NCI-H2029 treated with DMSO at 0.1 percent for 48 hours (cell line): ENCODE measurements around the gene ATG7.
"Not testable (repeated sequence)": the region's sequence is repeated elsewhere in the genome, so short reads cannot be mapped to it uniquely, and the experiment has no call there.

Experiments used
- DNase-seq: peaks from one replicate; lab custom pipeline; 2025; lab: John Stamatoyannopoulos, UW

ATG7 gene

DNA sequence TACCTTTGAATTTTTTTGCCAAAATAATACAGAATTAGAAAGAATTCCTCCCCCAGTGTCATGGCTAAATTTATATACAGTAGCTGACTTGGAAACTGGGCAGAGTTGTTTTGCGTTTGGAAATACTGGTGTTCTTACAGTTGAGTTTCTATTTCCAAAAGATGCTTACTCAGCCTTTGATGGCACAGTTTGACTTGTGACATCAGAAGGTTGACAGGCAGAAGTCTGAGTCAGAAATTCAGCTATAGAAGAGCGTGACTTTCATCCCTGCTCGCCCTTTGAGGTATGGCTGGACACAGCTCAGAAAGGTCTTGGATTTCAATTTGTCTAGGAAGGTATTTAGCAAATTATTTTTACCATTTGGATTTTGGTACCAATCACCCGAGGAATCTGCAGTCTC lies 195.7 kb downstream of the ATG7 start:
- no peak for DNase-seq

DNA sequence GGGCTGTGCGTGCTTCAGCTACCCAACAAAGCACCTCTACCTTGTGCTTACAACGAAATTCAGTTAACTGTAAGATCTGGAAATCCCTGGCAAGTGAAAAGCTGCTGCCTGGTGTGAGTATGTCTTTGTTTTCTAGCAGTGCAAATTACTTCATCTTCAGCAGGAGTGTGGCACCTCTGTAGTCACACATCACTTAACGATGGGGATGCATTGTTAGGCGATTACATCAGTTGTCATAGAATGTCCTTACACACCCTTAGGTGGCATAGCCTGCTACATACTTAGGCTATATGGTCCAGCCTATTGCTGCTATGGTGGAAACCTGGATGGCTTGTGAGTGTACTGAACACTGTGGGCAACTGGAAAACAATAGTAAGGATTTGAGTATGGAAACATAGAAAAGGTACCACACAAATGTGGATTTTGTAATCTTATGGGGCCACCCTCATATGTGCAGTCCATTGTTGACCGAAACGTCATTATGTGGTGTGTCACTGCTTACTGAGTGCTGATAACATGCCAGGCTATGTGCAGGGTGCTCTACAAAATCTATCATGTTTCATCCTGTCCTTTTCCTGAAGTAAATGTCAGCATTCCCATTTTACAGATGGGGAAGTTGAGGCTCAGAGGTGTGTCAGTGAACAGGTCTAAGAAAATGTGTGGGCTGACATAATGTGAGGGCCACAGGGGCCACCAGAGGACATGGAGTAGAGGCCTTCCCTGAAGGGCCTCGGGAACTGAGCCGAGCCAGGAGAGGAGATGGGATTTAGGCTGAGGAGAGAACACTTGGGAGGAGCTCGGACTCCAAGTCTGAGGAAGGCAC lies 198.0 kb downstream of the ATG7 start:
- no peak for DNase-seq

DNA sequence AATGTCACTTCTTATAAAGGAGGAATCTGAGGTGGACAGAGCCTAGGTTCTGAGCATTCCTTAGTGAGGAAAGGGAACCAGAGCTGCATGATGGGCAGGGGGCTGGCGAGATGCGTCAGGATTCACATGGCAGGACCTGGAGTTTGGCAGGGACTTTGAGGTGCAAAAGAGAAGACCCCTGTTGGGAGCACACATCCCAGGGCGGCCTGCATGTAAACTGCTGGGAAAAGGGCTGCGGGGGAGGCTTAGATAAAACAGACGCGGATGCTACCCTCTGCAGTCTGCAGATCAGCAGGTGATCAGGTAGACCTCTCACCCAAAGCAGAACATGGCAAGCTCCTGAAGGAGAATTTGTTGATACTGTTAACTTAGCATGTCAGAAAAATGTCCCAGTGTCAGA lies 203.1 kb downstream of the ATG7 start:
- DNase-seq: no peak

DNA sequence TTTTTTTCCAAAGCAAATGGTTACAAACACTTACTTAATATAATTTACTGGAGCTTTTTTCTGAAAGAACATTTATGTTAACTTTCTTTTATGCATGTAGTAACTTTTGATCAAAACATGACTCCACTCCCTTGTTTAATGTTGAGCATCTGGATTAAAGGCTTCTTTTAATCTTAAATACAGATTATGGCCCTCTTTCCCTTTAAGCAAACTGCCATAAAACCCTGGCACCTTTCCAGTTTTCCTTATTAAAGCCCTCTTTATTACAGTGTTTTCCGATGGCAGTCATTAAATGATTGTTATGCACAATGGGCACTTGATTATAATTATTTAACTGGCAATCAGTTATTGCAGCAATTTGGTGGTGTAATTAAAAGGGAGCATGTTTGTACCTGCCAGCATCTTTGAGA lies 204.5 kb downstream of the ATG7 start:
- peak; percentile 8 for DNase-seq

DNA sequence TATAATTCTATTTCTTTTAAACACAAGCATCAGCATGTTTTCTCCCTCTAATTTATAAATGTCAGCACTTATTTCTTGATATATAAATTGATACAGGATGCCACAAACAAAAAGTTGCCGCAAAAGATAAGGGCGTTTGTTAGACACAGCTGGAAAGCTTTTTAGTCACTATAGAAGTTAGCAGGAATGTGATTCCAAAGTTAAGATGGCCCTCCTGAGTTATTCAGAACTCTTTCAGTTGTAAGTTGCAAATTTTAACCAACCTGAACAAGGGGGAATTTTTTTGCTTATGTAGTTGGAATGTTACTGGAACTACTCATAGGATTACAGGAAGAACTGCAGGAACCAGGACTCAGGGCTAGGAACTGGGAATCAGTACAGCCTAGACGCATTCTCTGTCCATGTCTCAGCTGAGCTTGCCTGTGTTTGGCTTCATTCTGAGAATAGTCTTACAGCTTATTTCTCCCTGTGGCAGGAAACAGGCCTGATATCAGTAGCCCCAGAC lies 205.3 kb downstream of the ATG7 start:
- DNase-seq: no peak

DNA sequence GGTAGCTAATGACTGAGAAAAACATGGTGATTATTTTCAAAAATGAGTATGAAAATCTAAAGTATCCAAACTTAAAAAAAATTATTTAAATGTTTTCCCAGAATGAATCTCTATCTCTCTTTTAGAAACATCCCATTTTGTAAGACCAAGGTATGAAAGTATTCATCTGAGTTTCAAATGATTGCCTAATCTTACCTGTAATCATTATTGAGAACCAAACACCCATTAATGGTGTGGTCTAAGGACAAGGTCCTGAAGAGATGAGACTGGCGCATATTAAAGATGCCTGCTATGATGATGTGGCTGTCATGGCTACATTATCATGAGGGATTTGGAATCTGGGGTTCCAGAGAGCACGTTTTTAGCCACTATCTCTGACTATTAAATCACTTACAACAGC lies 206.0 kb downstream of the ATG7 start:
- DNase-seq: no peak

DNA sequence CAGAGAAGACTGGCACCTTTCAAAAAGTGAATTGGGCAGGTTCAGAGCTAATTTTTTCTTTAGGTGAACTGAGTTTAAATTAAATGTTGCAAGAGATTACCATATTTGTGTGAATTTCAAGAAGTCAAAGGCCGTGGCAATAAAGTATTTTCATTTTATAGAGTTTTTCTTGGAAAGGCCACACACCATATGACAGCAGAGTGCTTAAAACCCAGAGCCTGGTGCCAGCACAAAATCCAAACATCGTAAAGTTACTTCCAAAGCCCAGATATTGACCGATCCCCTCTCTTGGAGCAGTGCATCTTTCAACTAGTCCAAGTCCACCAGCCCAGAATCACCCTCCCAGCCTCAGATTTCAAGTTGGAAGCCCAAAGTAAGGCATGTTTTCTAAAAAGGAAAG lies 207.0 kb downstream of the ATG7 start:
- DNase-seq: no peak

DNA sequence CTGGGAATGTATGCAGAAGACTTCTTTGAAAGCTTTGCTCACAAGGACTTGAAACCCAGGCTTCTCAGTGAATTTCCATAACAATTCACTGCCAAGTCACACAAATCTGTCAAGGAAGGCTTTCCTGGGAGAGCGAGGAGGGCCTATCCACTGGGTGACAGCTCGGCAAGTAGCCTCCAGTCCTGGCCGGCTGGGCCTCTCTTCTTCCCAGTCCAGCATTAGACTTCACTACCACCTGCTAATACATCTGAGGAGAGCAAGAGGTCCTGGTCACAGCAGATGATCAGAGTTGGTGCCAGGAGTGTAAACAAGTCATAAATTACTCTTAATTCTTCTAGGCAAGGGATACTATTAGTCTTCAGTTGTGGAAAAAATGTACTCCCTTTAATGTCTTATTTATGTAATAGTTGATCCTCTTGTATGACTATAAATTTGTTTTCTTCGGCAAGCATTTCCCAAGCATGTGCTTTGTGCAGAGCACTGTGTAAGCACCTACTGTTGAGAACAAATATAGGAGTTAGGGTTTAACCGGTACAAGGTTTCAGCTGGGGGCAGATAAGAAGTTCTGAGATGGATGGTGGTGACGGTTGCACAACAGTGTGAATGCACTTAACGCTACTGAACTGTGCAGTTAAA lies 208.6 kb downstream of the ATG7 start:
- DNase-seq: peak; percentile 69

DNA sequence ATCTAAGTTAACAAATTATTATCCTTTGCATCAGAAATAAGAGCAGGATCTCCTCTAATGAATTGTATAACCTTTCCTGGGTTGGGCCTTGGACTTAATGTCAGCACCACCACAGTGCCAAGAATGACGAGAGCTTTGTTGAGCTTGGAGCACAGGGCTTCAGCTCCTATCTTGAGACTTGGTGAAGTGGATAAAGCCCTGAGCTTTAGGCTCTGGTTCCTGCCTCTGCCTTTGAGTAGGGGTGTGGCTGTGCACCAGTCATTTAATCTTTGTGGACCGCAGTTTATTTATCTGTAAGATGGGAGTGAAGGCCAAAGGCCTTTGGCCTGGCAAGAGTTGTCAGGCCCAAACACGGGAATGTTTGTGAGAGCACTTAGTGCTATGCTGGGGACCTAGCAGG lies 209.4 kb downstream of the ATG7 start:
- peak; percentile 10 for DNase-seq

DNA sequence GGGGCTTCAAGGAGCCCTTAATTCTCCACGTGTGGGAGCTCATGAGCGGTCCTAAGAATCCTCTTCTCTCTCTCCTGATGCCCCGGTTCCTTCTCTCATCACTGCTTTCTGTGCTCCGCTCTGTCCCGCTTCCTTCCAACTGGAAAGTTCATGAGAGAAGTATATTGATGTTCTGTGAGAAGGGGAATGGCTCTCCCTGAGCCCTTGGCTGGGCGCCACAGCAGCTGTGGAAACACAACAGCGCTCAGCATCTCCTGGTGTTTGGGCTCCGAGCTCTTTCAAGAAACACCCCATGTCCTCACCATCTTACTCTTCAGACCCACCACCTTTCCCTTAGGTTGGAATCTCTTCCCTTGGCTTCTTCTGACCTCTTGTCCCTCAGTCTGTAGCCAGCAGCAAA lies 209.8 kb downstream of the ATG7 start:
- no peak for DNase-seq

DNA sequence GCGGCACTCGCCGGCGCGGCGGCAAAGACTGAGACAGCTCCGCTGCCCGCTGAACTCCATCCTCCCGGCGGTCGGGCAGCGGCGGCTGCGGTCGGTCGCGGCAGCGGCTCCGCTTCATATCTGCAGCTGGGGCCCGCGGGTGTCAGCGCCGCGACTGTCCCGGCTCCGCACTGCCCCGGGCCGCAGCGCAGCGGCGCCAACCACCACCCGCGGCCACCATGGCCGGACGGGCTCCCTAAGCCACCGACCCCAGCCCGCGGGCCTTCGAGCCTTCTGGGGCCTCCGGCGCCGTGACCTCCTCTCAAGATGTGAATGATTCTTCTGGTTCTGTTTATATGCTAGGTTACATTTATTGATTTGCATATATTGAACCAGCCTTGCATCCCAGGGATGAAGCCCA lies 216.2 kb downstream of the ATG7 start:
- not testable (repeated sequence) for DNase-seq

DNA sequence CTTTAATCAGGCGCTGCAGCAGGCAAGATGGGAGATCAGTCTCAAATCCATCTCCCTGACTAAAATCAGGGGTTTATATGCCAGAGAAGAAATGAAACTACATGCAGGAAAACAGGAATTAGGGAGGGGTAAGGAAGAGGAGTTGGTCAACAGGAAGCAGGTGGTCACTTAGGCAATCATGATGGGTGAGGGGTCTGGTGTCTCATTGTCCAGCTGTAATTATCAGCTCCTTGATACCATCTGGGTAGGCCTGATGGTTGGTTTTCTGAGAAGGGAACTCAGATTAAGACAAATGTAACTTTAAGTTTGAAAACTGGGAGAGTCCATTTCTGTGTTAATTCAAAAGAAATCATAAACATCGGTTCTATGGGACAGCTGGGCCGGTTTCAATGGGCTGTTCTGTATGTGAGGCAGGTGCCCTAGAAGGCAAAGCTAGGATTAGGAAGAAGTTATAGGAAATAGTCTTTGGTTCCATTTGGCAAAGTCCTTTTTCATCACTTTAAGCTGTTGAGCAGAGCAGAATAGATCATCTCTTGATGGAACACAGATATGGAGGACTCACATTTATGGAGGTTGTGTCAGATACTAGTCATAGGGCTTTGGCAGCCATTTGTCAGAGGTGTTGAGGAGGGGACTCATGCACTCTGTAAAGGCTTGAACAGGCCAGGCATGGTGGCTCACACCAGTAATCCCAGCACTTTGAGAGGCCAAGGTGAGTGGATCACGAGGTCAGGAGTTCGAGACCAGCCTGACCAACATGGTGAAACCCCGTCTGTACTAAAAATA lies 222.1 kb downstream of the ATG7 start:
- DNase-seq: no peak

DNA sequence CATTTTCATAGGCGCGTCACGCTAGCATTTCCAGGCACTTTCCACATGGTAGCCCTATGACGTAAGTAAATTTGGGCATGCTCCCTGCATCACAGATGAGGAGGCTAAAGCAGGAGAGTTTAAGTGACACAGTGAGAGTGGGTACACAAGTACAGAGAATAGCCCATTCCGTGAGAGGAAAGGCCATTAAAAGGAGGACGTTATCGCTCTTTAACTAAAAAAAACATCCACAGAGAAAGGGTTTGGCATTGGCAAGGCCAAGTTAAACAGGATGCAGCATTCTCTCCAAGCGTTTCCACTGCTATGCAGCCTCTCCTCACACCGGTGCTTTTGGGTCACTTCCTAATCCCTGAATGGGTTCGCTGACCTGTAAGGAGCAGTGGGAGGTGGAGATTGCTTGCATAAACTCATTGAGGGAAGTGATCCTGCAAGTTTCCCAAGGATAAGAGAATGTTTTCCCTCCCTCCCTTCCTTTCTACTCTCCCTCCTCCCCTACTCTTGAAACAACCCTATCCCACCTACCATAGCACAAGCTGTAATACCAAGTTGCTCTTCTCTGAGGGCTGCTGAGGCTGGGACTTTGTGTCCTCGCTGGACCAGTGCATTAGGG lies 223.9 kb downstream of the ATG7 start:
- DNase-seq: no peak

DNA sequence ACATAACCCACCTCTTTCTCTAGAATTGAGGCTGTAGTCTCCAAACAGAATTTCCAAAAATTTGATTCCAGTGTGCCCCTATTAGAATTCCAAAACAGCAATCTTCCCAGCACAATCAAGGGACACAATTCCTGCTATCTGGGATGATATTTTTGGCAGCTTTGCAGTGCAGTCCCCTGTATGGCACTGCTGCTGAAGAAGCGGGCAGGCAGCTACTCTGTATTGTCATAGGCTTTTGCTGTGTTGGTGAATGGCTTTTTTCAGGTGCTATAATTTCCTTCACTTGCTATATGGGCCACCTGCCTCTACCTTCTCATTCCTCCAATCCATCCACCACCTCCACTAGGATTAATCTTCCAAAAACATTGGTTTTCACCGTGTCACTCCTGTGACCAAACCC lies 226.0 kb downstream of the ATG7 start:
- DNase-seq: no peak

DNA sequence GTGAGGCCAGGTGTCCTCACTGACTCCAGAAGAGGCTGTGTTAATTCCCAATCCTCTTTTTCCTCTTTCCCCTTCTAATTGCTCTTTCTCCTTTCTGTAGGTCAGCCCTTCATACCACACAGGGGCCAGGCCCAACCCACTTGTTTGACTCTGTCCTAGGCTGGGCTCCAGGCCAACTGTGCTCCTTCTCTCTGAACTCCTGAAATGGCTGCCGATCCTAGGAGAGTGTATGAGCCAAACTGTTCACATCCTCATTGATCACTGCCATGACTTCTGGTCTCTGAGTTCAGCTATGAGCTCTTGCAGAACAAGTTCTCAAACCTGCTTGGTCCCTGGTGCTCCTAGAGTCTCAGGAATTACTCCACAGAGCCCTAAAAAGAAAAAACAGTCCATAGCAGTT lies 226.4 kb downstream of the ATG7 start:
- DNase-seq: peak; percentile 96

DNA sequence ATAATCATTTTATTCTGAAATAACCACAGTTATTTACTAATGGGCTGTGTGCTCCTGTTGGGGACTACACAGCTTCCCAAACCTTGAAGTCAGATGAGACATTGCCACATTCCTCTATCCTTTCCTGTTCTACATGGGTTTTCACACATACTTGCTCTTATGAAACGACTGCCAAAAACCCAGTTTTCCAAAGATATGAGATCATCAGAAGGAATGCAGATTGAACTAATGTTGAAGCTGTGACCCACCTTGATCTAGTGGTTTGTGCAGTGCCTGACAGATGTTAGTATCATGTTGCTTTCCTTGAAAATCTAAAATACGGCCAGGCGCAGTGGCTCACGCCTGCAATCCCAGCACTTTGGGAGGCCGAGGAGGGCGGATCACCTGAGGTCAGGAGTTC lies 226.9 kb downstream of the ATG7 start:
- DNase-seq: no peak

DNA sequence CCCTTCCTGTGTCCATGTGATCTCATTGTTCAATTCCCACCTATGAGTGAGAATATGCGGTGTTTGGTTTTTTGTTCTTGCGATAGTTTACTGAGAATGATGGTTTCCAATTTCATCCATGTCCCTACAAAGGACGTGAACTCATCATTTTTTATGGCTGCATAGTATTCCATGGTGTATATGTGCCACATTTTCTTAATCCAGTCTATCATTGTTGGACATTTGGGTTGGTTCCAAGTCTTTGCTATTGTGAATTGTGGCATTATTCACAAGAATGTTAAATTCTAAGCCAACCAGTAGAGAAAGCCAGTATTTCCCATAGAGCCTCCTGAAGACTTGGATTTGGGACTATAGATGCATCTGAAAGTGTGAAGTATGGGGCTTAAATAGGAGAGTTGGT lies 230.2 kb downstream of the ATG7 start:
- DNase-seq: not testable (repeated sequence)

DNA sequence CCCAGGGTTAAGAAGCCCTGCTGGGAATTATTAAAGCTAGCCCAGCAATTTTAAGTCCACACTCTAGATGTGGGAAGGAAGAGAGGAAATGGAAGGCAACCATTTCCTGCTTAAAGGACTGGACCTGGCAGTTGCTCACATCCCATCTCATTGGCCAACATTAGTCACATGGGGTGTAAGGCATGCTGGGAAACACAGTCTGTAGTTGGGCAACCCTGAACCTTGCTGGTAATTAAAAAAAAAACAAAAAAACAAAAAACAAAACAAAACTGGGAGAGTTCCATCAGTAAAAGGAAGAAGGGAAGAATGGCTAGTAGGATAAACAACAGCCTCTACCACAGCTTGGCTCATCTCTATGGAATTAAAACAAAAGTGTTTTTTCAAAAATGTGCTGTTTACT lies 235.5 kb downstream of the ATG7 start:
- no peak for DNase-seq

DNA sequence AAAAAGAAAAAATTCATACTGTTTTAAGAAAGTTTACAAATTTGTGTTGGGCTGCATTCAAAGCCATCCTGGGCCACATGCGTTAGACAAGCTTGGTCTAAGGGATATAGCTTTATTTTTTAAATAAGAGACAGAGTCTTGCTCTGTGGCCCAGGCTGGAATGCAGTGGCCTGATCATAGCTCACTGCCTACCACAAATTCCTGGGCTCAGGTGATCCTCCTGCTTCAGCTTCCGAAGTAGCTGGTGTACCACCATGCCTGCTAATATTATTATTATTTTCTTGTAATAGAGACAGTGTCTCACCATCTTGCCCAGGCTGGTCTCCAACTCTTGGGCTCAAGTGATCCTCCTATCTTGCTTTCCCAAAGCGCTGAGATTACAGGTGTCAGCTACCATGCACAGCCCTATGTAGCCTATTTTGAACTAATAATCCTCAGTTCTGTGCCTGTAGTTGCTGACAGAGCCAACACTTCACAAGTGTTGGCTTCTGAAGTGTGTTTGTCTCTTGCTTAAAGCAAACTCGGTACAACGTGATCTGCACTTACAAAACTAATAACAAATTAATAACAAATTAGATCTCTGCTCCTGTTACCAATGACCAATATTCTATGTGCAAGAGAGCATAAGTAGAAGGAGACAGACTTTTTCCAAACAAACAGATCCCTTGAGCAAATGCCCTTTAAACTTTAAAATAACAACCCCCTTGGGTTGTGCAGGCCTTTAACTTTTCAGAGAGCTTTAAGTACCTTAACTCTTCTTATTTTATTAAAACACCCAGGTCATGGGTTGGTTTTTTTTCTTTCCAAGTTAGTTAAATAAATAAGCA lies 236.4 kb downstream of the ATG7 start:
- no peak for DNase-seq

DNA sequence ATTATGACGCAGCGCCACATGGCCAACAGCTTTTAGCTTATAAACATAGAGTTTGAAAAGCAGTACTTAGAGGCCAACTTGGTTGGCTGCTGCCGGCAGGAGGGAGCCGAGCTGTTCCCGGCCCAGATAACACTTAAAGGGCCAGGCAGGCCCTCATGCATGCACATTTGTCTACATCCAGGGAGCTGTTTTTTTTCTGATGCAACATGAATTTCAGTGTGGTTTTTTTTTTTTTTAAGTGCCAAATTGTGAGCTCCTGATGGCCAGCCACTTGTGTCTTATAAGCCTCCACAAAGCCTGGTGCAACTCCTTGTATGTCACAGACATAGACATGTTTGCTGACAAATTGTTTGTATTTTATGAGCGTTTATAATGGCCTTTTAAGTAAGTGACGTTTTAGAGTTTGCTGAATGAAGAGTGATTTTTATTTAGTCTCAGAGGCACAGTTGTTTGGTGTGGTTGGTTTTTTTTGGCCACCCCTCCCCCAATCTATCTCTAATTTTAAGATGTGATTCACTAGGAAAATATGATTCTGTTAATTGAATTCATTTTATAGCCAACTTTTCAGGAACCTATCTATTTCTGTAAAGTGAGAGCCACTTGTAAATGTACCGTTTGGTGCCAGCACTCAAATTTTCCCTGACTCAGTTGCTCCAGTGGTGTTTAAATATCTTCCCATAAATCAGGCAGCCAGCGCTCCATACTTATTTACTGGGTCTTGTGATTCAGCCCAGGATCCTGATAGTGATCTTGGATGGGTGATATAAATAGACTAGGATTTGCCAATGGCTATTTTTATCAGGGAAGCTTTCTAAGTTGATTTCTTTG lies 237.2 kb downstream of the ATG7 start:
- DNase-seq: peak; percentile 21

DNA sequence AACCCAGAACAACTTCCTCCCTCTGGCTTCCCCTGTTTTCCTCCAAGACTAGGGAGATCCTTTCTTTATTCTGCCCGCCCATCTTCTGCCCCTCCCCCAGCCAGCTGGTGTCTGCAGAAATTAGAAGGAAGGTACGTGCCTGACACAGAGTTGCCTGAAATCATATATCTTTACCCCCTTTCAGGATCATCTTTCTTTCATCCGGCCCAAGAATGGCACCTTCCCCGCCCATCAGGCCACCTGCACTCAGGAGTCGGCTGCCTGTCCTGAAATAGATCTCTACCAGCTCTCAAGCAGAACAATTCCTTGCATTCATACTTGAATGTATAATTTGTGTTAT lies 237.8 kb downstream of the ATG7 start:
- DNase-seq: no peak
